SJCRH30 (cell line): ENCODE data around the gene KLK1. TPM values are rescaled to one million over a fixed set of nuclear protein-coding genes. Genes with fewer than 3 reads are reported as not detected.
"Not testable (repeated sequence)": the region's sequence is repeated elsewhere in the genome, so short reads cannot be mapped to it uniquely, and the experiment has no call there.

Experiments
- DNase-seq, 2 experiments: peaks; one replicate each; pipeline ENCODE4 v3.0.0-alpha.2; 2015 to 2020
- H3K27ac ChIP-seq: fragments of 250-450 bp; sonication (Bioruptor Pico); 2 replicates; pipeline ENCODE4 v1.5.1; 2020; ENCODE audit warnings: mild to moderate bottlenecking, moderate library complexity
- H3K27me3 ChIP-seq: fragments of 250-450 bp; sonication (Bioruptor Pico); 2 replicates; pipeline ENCODE4 v1.5.1; 2020; ENCODE audit warnings: mild to moderate bottlenecking, moderate library complexity
- H3K36me3 ChIP-seq: fragments of 250-450 bp; sonication (Bioruptor Pico); 2 replicates; pipeline ENCODE4 v1.5.1; 2020; ENCODE audit warnings: mild to moderate bottlenecking, moderate library complexity
- H3K4me1 ChIP-seq: fragments of 250-450 bp; sonication (Bioruptor Pico); 2 replicates; pipeline ENCODE4 v1.5.1; 2020; ENCODE audit warnings: mild to moderate bottlenecking, moderate library complexity
- H3K4me3 ChIP-seq: fragments of 250-450 bp; sonication (Bioruptor Pico); 2 replicates; pipeline ENCODE4 v1.5.1; 2020; ENCODE audit warnings: mild to moderate bottlenecking, moderate library complexity
- H3K9me3 ChIP-seq: fragments of 250-450 bp; sonication (Bioruptor Pico); replicated peaks from 2 replicates; pipeline ENCODE4 v1.5.1; 2020; ENCODE audit warnings: mild to moderate bottlenecking, moderate library complexity
- total RNA-seq: library from RNA; depleted of rRNA; stranded (reverse); fragments of >200 nt; shearing (Covaris generic); gene quantifications from 2 replicates; pipeline ENCODE4 v1.2.3, GENCODE V29; 2014; rRNA removed

The KLK1 gene
- total RNA-seq, 1 experiment from 2014 or later = 0.18 TPM

DNA sequence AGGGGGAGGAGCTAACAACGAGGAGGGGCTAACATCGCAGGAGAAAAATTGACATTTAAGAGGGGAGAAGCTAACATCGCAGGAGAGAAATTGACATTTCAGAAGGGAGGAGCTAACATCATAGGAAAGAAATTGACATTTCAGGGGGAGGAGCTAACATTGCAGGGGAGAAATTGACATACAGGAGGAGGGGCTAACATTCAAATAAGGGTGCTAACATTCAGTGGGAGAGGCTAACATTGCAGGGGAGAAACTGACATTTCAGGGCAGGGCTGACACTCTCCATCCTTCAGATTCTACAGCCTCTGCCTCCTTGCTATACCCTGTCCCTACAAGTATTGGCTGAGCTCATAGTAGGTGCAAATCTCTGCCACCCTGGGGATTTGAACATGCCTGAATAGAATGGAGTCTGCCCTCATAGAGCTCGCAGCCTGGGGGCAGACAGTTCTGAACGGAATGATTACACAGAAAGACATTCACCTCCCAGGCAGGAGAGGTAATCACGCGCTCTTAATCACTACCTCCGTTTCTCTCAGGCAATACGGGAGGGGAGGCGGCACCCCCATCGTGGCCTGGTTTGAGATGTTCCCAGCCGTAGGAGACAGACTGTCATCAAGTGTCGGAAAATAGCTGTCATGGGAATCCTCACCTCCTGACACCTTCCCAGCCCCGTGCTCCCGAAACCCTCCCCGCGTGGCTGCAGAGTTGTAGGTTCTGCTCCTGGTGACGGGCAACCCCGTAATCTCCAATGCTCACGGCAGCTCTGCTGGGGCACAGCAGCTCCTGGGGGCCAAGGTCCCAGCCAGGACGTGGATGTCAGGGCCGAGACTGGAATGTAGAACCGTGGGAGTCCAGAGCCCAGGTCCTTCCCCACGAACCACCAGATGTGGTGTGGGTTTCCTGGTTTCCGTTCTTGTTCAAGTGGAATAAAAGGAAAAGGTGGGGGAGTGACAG, 43.8 kb downstream of the KLK1 start:
- no peaks in the 10 kb centered on the region; the same call in 1 of the 2 replicates for H3K9me3 ChIP-seq
- H3K27ac ChIP-seq = no peak overlapping the region
- DNase-seq = no peak
- H3K4me1 ChIP-seq = peaks cover 3% of the 10 kb centered on the region
- no peaks in the 10 kb centered on the region for H3K36me3 ChIP-seq
- H3K4me3 ChIP-seq = no peak overlapping the region
- H3K27me3 ChIP-seq = peaks cover 22% of the 10 kb centered on the region

DNA sequence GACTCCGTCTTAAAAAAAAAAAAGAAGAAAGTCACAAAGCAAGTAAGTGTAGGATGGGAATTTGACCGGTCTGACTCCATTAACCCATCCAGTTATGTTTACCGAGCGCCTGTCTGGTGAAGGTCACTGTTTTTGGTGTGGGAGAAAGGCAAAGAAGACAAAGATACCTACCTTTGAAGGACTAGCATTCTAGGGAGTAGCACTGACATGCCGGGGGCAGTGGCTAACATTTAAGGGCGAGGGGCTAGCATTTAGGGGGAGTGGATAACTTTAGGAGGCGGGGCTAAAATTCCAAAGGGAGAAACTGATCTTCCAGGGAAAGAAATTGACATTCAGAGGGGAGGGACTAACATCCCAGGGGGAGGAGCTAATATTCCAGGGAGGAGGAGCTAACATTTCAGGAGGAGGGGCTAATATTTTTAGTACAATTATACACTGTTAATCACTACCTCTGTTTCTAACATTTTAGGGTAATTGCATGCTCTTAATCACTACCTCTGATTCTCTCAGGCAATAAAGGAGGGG, 44.6 kb downstream of the KLK1 start:
- H3K27me3 ChIP-seq = peaks cover 22% of the 10 kb centered on the region
- peaks cover 3% of the 10 kb centered on the region for H3K4me1 ChIP-seq
- DNase-seq = no peak
- no peak overlapping the region for H3K27ac ChIP-seq
- H3K36me3 ChIP-seq = no peaks in the 10 kb centered on the region
- H3K4me3 ChIP-seq = no peak overlapping the region
- H3K9me3 ChIP-seq = no peaks in the 10 kb centered on the region; the same call in 1 of the 2 replicates

DNA sequence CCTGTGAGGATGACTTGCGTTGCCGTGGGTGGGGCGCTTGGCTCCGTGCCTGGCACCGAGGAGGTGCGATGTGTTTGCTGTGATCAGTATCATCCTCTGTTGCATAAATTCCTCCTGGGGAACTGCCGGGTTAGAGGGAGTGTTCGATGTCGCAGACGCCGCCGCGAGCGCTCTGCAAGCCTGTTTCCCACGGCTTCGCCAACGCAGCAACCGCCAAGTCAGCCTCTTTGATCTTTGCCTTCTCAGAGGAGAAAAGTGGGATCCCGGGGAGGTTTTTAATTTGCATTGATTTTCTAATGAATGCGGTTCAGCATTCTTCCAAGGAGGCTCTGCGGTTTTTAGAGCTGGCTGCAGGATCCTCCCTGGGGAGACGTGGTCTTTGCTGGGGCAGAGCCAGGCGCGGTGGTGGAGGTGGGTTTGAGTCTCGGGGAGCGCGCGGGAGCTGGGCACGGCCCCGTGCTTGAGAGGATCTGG, 45.7 kb downstream of the KLK1 start:
- H3K4me1 ChIP-seq = no peaks in the 10 kb centered on the region; the same call in 1 of the 2 replicates
- H3K4me3 ChIP-seq = no peak overlapping the region
- H3K36me3 ChIP-seq = no peaks in the 10 kb centered on the region
- H3K9me3 ChIP-seq = no peaks in the 10 kb centered on the region; the same call in 1 of the 2 replicates
- peaks cover 22% of the 10 kb centered on the region for H3K27me3 ChIP-seq
- DNase-seq = no peak
- no peak overlapping the region for H3K27ac ChIP-seq

DNA sequence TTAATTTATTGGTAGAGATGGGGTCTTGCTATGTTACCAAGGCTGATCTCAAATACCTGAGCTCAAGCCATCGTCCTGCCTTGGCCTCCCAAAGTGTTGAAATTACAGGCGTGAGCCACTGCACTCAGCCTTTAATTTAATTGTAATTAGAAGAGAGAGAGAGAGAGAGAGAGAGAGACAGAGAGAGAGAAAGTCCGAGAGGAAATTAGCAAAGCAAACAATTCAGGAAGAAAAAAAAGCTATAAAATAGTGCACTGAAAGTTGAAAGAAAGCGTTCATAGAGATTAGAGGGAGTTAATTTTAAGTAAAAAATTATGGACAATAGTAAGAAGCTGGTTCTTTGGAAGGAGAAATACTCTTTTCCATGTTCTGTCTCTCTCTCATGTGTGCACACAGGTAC, 46.3 kb downstream of the KLK1 start:
- Histone ChIP-seq H3K4me1 (no peaks in the 10 kb centered on the region; the same call in 1 of the 2 replicates), H3K27me3 (peaks cover 22% of the 10 kb centered on the region), H3K27ac (no peak overlapping the region), H3K36me3 (no peaks in the 10 kb centered on the region), H3K4me3 (no peak overlapping the region), H3K9me3 (peaks cover 3% of the 10 kb centered on the region; the same call in 1 of the 2 replicates)
- no peak for DNase-seq

DNA sequence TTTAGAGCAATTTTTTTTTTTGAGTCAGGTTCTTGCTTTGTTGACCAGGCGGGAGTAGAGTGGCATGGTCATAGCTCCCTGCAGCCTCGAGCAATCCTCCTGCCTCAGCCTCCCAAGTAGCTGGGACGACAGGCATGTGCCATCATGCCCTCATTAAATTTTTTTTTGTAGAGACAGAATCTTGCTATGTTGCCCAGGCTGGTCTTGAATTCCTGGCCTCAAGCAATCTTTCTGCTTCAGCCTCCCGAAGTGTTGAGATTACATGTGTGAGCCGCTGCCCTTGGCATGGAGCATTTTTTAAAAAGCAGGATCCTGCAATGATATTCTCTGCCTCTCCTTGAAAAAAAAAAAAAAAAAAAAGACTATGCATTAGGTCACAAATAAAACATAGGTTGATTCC, 47.5 kb downstream of the KLK1 start:
- Histone ChIP-seq H3K4me3 (no peak overlapping the region), H3K27ac (no peak overlapping the region), H3K9me3 (peaks cover 3% of the 10 kb centered on the region; the same call in 1 of the 2 replicates), H3K27me3 (peaks cover 22% of the 10 kb centered on the region), H3K4me1 (no peaks in the 10 kb centered on the region; the same call in 1 of the 2 replicates), H3K36me3 (no peaks in the 10 kb centered on the region)
- no peak for DNase-seq

DNA sequence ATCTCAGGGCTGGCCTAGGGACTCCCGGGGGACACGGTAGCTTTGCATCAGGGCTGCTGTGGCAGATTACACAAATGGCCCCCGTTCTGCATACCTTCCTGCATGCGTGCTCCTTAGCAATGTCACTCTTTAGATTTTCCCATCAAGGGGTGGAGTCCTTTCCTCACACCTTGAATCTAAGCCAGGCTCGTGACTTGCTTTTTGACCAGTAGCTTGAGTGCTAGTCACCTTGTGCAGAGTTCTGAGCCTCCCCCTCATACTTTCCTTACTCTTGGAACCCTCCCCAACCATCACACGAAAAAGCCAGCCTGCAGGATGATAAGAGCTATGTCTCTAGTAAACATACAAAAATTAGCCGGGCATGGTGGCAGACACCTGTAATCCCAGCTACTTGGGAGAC, 50.1 kb downstream of the KLK1 start:
- H3K27me3 ChIP-seq = peaks cover 14% of the 10 kb centered on the region

DNA sequence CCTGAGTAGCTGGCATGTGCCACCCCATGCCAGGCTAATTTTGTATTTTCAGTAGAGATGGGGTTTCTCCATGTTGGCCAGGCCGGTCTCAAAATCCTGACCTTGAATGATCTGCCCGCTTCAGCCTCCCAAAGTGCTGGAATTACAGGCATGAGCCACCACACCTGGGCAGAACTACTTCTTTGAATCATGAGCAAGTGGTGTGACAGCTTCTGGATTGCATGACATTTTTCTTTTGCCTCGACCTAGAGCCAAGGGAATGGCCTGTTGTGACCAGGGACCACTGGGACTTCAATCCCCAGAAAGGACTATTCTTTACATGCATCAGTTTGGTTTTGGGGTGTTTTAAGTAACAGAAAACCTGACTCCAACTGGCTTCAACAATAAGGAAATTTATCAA, 50.7 kb downstream of the KLK1 start:
- not testable (repeated sequence) for DNase-seq, H3K9me3 ChIP-seq, H3K27ac ChIP-seq, H3K4me1 ChIP-seq, H3K36me3 ChIP-seq, H3K4me3 ChIP-seq, H3K27me3 ChIP-seq

More for the DNA sequence above, 50.1 kb downstream of the KLK1 start:
- H3K4me1 ChIP-seq, DNase-seq, H3K36me3 ChIP-seq, H3K27ac ChIP-seq, H3K4me3 ChIP-seq, H3K9me3 ChIP-seq: not testable (repeated sequence)

DNA sequence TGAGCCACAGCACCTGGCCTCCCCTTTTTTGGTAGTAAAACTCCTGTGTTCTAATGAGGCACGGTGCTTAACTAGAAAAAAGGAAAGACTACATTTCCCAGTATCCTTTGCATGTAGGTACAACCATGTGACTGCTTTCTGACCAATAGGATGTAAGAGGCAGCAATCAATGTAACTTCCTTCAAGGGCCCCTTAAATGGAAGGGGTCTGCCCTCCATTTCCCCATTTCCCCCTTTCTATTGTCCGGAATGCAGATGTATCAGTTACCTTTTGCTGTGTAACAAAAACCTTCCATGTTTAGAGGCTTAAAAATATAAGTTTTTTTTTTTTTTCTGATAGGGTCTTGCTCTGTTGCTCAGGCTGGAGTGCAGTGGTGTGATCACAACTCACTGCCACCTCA, 51.1 kb downstream of the KLK1 start:
- Histone ChIP-seq H3K9me3 (peaks cover 3% of the 10 kb centered on the region; the same call in 1 of the 2 replicates), H3K36me3 (no peaks in the 10 kb centered on the region)
- peak in 1 of 2 experiments; percentile 28 for DNase-seq

DNA sequence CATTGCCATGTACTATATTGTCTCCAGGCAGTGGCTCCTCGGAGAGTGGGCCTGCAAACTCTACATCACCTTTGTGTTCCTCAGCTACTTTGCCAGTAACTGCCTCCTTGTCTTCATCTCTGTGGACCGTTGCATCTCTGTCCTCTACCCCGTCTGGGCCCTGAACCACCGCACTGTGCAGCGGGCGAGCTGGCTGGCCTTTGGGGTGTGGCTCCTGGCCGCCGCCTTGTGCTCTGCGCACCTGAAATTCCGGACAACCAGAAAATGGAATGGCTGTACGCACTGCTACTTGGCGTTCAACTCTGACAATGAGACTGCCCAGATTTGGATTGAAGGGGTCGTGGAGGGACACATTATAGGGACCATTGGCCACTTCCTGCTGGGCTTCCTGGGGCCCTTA, 52.7 kb downstream of the KLK1 start:
- Histone ChIP-seq H3K36me3 (no peaks in the 10 kb centered on the region), H3K4me3 (no peak overlapping the region), H3K27ac (no peak overlapping the region), H3K9me3 (peaks cover 3% of the 10 kb centered on the region; the same call in 1 of the 2 replicates), H3K27me3 (no peaks in the 10 kb centered on the region), H3K4me1 (no peaks in the 10 kb centered on the region)
- no peak for DNase-seq

More for the DNA sequence above, 51.1 kb downstream of the KLK1 start:
- no peak overlapping the region for H3K27ac ChIP-seq
- no peak overlapping the region for H3K4me3 ChIP-seq
- peaks cover 4% of the 10 kb centered on the region; the same call in 1 of the 2 replicates for H3K27me3 ChIP-seq
- H3K4me1 ChIP-seq = no peaks in the 10 kb centered on the region

DNA sequence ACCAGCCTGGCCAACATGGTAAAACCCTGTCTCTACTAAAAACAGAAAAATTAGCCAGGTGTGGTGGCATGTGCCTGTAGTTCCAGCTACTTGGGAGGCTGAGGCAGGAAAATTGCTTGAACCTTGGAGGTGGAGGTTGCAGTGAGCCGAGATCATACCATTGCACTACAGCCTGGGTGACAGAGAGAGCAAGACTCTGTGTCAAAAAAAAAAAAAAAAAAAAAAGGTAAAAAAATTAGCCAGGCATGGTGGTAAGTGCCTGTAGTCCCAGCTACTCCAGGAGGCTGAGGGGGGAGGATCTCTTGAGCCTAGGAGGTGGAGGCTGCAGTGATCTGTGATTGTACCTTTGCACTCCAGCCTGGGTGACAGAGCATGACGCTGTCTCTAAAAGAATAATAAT, 53.4 kb downstream of the KLK1 start, which contains the start of gene GPR32:
GPR32 (plus strand) TSS at position 301 of the 400 bp plus-strand sequence. CDS start 137 bp downstream, outside the sequence.
- not testable (repeated sequence) for DNase-seq, H3K9me3 ChIP-seq, H3K36me3 ChIP-seq, H3K27me3 ChIP-seq, H3K4me3 ChIP-seq, H3K27ac ChIP-seq, H3K4me1 ChIP-seq

Other genes with a start within 250 kb of the KLK1 start
- 1.5 and 1.8 TPM in 2 replicates for gene SYT3, start 183.9 kb downstream of the KLK1 start, total RNA-seq
- gene C19orf81, start 174.3 kb downstream of the KLK1 start, total RNA-seq = not detected in 2 replicates
- gene SHANK1, start 104.0 kb downstream of the KLK1 start, total RNA-seq = not detected in 2 replicates
- gene CLEC11A, start 100.4 kb downstream of the KLK1 start, total RNA-seq = 2.0 and 3.0 TPM in 2 replicates
- not detected in 2 replicates for gene GPR32, start 53.3 kb downstream of the KLK1 start, total RNA-seq
- not detected in 2 replicates for gene ACP4, start 33.4 kb downstream of the KLK1 start, total RNA-seq
- not detected in 2 replicates for gene KLK15, start 9.8 kb upstream of the KLK1 start, total RNA-seq
- gene KLK3, start 31.1 kb upstream of the KLK1 start, total RNA-seq = not detected in 2 replicates
- gene KLK2, start 49.7 kb upstream of the KLK1 start, total RNA-seq = not detected in 2 replicates
- gene KLK4, start 87.6 kb upstream of the KLK1 start, total RNA-seq = 0.32 and 0.48 TPM in 2 replicates
- gene KLK5, start 129.3 kb upstream of the KLK1 start, total RNA-seq = not detected in 2 replicates
- not detected in 2 replicates for gene KLK6, start 145.8 kb upstream of the KLK1 start, total RNA-seq
- gene KLK7, start 160.1 kb upstream of the KLK1 start, total RNA-seq = not detected in 2 replicates
- not detected in 2 replicates for gene KLK8, start 177.8 kb upstream of the KLK1 start, total RNA-seq
- gene KLK10, start 195.9 kb upstream of the KLK1 start, total RNA-seq = not detected in 2 replicates
- not detected in 2 replicates for gene KLK11, start 202.8 kb upstream of the KLK1 start, total RNA-seq
- not detected in 2 replicates for gene KLK12, start 211.2 kb upstream of the KLK1 start, total RNA-seq
- not detected in 2 replicates for gene KLK13, start 241.3 kb upstream of the KLK1 start, total RNA-seq